ENCODE measurements around the gene APOC4.

GRCh38 chr19:44925114-44925891 is 16.7 kb upstream of the APOC4 start:
- TF ChIP-seq CTCF (IDR thresholded peaks at IDR 0.05 in 4 of 5, conservative IDR thresholded peaks at IDR 0.05 in 1 of 5) (no peak), POLR2A (IDR thresholded peaks at IDR 0.05) (no peak)

All from gastrocnemius medialis (tissue), 4 donors.